Thyroid gland (tissue), 4 donors: ENCODE measurements around the gene ALCAM.

Experiments
- POLR2A ChIP-seq, 2 donors: fragments of 450-650 bp; IDR thresholded peaks; one replicate each; pipeline ENCODE4 v1.6.1; 2017; ENCODE audit warnings: antibody characterized with exemption in 2 of 2, mild to moderate bottlenecking in 2 of 2, moderate library complexity in 1 of 2
- TF ChIP-seq, protein P1 (sequence below), 6 experiments: fragments of 200-600 bp in 3 of 6; fragments of 450-650 bp in 3 of 6; sonication (generic) in 3 of 6; IDR thresholded peaks; one replicate each; pipeline ENCODE4 v1.5.1; 2016 to 2019; ENCODE audit warnings: antibody characterized with exemption in 6 of 6, mild to moderate bottlenecking in 2 of 6, inconsistent platforms in 1 of 6, moderate library complexity in 1 of 6

DNA sequence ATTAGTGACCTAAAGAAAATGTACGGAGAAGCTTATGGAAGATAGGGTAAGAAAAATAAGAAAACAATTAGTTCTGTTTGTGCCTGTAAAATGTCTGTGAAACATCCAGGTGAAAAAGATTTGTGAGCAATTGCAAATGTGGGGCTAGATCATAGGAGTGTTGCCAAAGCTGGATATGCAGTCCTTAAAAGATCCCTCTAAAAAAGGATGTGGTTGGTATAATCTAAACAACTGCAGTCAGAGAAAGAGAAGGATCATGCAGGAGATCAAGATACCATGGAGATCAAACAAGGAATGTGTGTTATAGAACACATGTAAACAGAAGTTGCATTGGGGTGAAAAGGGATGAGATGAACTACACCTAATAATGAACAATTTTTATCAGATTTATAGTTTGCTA, 116.8 kb downstream of the ALCAM start:
- TF ChIP-seq POLR2A (IDR thresholded peaks at IDR 0.05): no peak
- TF ChIP-seq, protein P1, sequence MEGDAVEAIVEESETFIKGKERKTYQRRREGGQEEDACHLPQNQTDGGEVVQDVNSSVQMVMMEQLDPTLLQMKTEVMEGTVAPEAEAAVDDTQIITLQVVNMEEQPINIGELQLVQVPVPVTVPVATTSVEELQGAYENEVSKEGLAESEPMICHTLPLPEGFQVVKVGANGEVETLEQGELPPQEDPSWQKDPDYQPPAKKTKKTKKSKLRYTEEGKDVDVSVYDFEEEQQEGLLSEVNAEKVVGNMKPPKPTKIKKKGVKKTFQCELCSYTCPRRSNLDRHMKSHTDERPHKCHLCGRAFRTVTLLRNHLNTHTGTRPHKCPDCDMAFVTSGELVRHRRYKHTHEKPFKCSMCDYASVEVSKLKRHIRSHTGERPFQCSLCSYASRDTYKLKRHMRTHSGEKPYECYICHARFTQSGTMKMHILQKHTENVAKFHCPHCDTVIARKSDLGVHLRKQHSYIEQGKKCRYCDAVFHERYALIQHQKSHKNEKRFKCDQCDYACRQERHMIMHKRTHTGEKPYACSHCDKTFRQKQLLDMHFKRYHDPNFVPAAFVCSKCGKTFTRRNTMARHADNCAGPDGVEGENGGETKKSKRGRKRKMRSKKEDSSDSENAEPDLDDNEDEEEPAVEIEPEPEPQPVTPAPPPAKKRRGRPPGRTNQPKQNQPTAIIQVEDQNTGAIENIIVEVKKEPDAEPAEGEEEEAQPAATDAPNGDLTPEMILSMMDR (IDR thresholded peaks at IDR 0.05): no peak
